Measurements from ENCODE around the gene OPN1LW. TPM values are rescaled to one million over a fixed set of nuclear protein-coding genes. Genes with fewer than 3 reads are reported as not detected.

Gene OPN1LW
- total and polyA plus RNA-seq, 12 donors: not detected

DNA sequence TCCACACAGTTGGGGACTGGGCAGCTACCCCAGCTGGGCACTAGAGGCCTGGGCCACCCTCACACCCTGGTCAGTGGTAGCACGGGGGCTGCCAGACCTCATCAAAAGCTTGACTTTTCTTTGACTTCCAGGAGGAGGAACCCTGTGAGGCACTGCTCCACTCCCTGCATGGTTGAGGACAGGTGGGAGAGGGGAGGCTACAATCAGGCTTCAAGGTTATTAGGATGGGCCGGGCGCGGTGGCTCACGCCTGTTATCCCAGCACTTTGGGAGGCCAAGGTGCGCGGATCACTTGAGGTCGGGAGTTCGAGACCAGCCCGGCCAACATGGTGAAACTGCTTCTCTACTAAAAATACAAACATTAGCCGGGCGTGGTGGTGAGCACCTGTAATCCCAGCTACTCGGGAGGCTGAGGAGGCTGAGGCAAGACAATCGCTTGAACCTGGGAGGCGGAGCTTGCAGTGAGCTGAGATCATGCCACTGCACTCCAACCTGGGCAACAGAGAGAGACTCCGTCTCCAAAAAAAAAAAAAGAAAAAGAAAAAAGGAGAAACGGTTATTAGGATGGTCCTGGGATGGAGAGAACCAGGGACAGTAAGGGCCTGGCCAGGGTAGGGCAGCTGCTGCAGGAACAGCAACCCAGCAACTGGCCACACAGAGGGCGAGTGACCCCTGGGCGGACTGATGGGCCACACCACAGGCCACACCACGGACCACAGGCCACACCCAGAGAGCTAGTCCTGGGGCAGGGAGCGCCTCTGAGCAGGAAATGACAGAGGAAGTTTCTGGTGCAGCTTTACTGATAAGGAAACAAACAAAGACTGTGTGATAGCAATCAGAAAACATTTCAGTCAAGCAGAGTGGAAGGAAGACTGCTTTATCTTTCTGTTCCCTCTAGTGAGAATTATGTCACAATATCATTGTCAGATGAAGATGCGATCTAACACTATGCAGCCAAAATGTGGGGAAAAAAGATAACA, 20.5 kb upstream of the OPN1LW start:
- DNase-seq: peak; percentile 22 to 27
- H3K4me1 ChIP-seq: peaks cover 0 to 26% (median 7%) of the 10 kb centered on the region in 9 donors
- peak overlapping the region in 2 of 10 donors; percentile 35 to 44 for H3K27ac ChIP-seq
- TF ChIP-seq, protein P1, sequence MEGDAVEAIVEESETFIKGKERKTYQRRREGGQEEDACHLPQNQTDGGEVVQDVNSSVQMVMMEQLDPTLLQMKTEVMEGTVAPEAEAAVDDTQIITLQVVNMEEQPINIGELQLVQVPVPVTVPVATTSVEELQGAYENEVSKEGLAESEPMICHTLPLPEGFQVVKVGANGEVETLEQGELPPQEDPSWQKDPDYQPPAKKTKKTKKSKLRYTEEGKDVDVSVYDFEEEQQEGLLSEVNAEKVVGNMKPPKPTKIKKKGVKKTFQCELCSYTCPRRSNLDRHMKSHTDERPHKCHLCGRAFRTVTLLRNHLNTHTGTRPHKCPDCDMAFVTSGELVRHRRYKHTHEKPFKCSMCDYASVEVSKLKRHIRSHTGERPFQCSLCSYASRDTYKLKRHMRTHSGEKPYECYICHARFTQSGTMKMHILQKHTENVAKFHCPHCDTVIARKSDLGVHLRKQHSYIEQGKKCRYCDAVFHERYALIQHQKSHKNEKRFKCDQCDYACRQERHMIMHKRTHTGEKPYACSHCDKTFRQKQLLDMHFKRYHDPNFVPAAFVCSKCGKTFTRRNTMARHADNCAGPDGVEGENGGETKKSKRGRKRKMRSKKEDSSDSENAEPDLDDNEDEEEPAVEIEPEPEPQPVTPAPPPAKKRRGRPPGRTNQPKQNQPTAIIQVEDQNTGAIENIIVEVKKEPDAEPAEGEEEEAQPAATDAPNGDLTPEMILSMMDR (IDR thresholded peaks at IDR 0.05): no peak
- peaks cover 0 to 24% (median 0%) of the 10 kb centered on the region in 7 donors for H3K27me3 ChIP-seq
- peak; percentile 50 to 91 (median 75) for ATAC-seq
- 82 to 83% methylated on average over 20 to 22 of the region's 22 CpGs for WGBS, 2 donors
- H3K4me3 ChIP-seq: no peak overlapping the region
- intact Hi-C loops (cut with DNase I): no loop called here
- H3K9me3 ChIP-seq: no peaks in the 10 kb centered on the region
- no peaks in the 10 kb centered on the region for H3K36me3 ChIP-seq

DNA sequence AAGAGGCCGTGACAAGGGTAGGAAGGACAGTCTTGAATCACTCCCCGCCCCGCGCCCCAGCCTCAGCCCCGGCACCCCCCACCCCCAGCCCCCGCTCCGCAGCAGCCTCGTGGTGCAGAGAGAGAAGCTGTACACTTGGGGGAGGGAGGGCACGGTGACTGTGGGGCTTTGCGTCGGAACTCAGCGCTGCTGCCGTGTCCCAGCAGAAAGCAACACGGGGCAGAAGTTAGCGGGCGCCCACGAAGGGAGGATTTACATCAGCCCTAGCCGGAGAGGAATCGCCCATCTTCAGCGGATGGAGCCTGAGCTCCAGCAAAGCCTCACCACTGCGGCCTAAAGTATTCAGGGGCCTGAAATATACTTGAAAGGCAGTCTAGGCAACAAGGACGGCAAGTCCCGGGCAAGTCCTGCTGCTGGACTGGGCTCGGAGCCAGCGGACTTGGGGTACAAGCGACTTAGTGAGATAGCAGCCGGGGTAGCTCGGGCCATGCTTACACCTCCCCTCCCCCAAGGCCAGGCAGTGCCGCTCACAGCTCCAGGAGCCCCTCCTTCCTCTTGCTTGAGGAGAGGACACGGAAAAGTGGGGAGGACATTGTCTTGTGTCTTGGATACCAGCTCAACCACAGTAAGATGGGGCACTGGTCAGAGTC, 18.5 kb upstream of the OPN1LW start:
- 56 to 64% methylated on average over 24 to 30 of the region's 30 CpGs for WGBS, 2 donors
- DNase-seq: peak; percentile 16 to 52
- no peaks in the 10 kb centered on the region for H3K36me3 ChIP-seq

DNA sequence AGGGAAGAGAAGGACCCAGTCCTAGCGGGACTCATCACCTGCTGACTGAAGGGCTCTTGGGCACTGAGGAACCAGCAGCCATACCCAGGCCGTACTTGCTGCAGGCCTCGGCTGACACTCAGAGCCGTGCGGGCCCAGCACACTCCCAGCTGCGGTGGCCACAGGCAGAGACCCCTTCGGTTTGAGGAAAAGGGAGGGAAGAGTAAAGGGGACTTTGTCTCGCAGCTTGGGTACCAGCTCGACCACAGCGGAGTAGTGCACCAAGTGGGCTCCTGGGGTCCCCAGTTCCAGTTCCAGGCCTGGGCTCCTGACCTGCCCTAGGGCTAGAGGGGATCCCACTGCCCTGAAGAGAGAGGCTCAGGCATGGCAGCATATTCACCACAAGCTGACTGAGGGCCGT, 17.9 kb upstream of the OPN1LW start:
- TF ChIP-seq, protein P1 (IDR thresholded peaks at IDR 0.05): no peak
- no peaks in the 10 kb centered on the region for H3K36me3 ChIP-seq
- ATAC-seq (peak in 1 of 8 donors; percentile 45), DNase-seq (no peak)
- peak overlapping the region in 1 of 10 donors; percentile 15 for H3K27ac ChIP-seq
- H3K27me3 ChIP-seq: peaks cover 0 to 29% (median 0%) of the 10 kb centered on the region in 7 donors
- no peaks in the 10 kb centered on the region for H3K9me3 ChIP-seq
- H3K4me3 ChIP-seq: no peak overlapping the region
- H3K4me1 ChIP-seq: peaks cover 0 to 26% (median 7%) of the 10 kb centered on the region in 9 donors
- intact Hi-C loops (cut with DNase I): no loop called here
- WGBS, 2 donors: 95 to 98% methylated on average over 11 of the region's 11 CpGs

More for the DNA sequence above, 18.5 kb upstream of the OPN1LW start:
- Histone ChIP-seq H3K9me3 (no peaks in the 10 kb centered on the region), H3K27me3 (peaks cover 0 to 29% (median 0%) of the 10 kb centered on the region in 7 donors), H3K4me1 (peaks cover 0 to 26% (median 7%) of the 10 kb centered on the region in 9 donors), H3K4me3 (no peak overlapping the region), H3K27ac (peak overlapping the region in 1 of 10 donors; percentile 15)
- intact Hi-C loops (cut with DNase I): no loop called here
- TF ChIP-seq, protein P1 (IDR thresholded peaks at IDR 0.05): no peak
- ATAC-seq: peak in 5 of 8 donors; percentile 52 to 84 (median 60)

DNA sequence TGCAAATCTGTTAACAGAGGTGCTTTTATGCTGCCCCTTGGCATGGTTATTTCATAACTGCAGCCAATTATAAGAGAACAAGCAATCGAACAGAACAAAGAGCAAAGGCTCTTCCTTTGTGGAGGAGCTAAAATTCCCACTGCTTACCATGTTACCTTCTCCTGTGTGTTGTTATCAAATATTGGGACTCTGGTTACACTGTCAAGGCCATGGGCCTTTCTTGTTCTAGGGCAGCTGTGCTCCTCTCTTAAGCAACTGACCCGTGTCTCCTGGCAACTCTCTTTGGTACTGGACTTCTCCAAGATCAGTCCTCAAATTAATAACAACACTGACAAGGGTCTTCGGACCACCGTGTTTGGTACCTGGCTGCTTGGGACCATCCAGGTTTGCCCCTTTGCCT, 12.1 kb upstream of the OPN1LW start:
- Histone ChIP-seq H3K27ac (no peak overlapping the region), H3K27me3 (peaks cover 0 to 23% (median 0%) of the 10 kb centered on the region in 7 donors), H3K4me3 (no peak overlapping the region), H3K4me1 (peaks cover 0 to 14% (median 0%) of the 10 kb centered on the region in 9 donors), H3K36me3 (no peaks in the 10 kb centered on the region), H3K9me3 (no peaks in the 10 kb centered on the region)
- ATAC-seq (no peak), DNase-seq (no peak)
- TF ChIP-seq, protein P1 (IDR thresholded peaks at IDR 0.05): no peak
- 86 to 87% methylated on average over 4 of the region's 4 CpGs for WGBS, 2 donors
- intact Hi-C loops (cut with DNase I): no loop called here
